Stimulated activated CD4-positive, alpha-beta T cell treated with anti-CD3 and anti-CD28 coated beads, Interleukin-4, amount 100 ng/mL, for 4 hours (primary cell): ENCODE data around the gene SGSM2.

Source experiments
- DNase-seq, 2 experiments: peaks; one replicate each; pipeline ENCODE4 v3.0.0-alpha.2; 2020

SGSM2 gene

DNA sequence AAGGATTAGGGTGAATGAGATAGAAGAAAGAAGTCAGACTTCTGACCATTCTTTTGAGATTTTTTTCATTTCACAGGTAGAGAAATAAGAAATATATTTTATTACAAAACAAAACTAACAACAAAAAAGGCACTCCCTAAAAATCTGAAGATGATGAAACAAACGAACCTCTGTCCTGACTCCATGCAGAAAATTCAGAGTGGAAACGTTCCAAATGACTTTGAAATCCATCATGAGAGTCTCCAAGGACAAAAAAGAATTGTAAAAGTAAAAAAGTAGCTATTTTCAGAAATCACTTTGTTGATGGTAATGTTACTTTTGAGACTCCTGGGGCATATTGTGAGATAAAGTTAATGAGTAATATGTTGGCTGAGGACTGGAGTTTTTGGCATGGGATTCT is 89.9 kb downstream of the SGSM2 start:
- no peak for DNase-seq

DNA sequence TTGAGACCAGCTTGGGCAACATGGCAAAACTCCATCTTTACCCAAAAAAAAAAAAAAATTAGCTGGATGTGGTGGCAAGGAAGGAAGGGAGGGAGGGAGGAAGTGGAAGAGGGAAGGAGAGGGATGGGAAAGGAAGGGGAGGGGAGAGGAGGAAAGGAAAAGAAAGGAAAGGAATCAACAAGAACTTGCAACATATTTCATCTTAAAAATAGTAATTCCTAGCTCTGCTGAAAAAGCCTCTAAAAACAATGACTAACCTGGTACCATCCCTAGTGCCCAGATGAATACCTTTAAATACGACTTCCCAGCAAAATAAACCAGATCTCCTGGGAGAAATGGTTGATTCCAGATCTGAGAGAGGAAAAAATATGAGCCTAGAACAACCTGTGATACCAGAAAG is 90.6 kb downstream of the SGSM2 start:
- no peak for DNase-seq
